GM12878 (cell line): ENCODE data around the gene GTF2B.

Source experiments
- EP300 ChIP-seq, 2 experiments: fragments of 150-350 bp in 1 of 2; IDR thresholded peaks; 2 replicates each; pipeline ENCODE4 v1.6.1; 2011 to 2012; ENCODE audit warnings: low read depth in 2 of 2, low read length in 2 of 2, borderline replicate concordance in 1 of 2, improper control_type of control experiment in 1 of 2, inconsistent platforms in 1 of 2; ENCODE audit not compliant: control insufficient read depth in 1 of 2
- EZH2 ChIP-seq: IDR thresholded peaks from 2 replicates; pipeline ENCODE4 v1.6.1; 2012; ENCODE audit warnings: low read depth, mild to moderate bottlenecking, control low read depth, inconsistent platforms, low read length, borderline replicate concordance; ENCODE audit not compliant: control insufficient read depth
- HDAC2 ChIP-seq: fragments of 200-600 bp; sonication (generic); IDR thresholded peaks from 2 replicates; pipeline ENCODE4 v1.6.1; 2017
- RAD21 ChIP-seq: IDR thresholded peaks from 2 replicates; pipeline ENCODE4 v1.6.1; 2011; ENCODE audit warnings: mild to moderate bottlenecking, low read depth, low read length, moderate library complexity; ENCODE audit not compliant: insufficient read depth
- RFX5 ChIP-seq: IDR thresholded peaks from 2 replicates; pipeline ENCODE4 v1.6.1; 2011; ENCODE audit warnings: low read depth, low read length, improper control_type of control experiment
- TAF1 ChIP-seq: IDR thresholded peaks from 2 replicates; pipeline ENCODE4 v1.6.1; 2011; ENCODE audit warnings: mild to moderate bottlenecking, low read depth, low read length, borderline replicate concordance
- WRNIP1 ChIP-seq: IDR thresholded peaks from 2 replicates; pipeline ENCODE4 v1.6.1; 2011; ENCODE audit warnings: low read depth, low read length, improper control_type of control experiment, borderline replicate concordance
- ZNF274 ChIP-seq: IDR thresholded peaks from one replicate; pipeline ENCODE4 v1.8.0; 2011; ENCODE audit not compliant: insufficient read length, insufficient read depth
- ZNF384 ChIP-seq: IDR thresholded peaks from 2 replicates; pipeline ENCODE4 v1.6.1; 2012; ENCODE audit warnings: low read depth, mild to moderate bottlenecking, low read length, improper control_type of control experiment, borderline replicate concordance
- TF ChIP-seq, protein P1 (sequence below), 3 experiments: IDR thresholded peaks in 2 of 3; conservative IDR thresholded peaks in 1 of 3; 2 replicates each; pipeline ENCODE4 v1.5.1; 2011; ENCODE audit warnings: low read depth in 3 of 3, low read length in 3 of 3, mild to moderate bottlenecking in 3 of 3, control low read depth in 2 of 3, moderate library complexity in 2 of 3, inconsistent platforms in 1 of 3, mixed read lengths in 1 of 3; ENCODE audit not compliant: control insufficient read depth in 2 of 3, insufficient read depth in 1 of 3; ENCODE audit errors: extremely low read depth in 1 of 3
- TF ChIP-seq, protein P2 (sequence below): IDR thresholded peaks from 2 replicates; pipeline ENCODE4 v1.6.1; 2011; ENCODE audit warnings: borderline replicate concordance, low read depth, mild to moderate bottlenecking, moderate library complexity, low read length; ENCODE audit not compliant: insufficient read depth, poor library complexity, severe bottlenecking
- TF ChIP-seq, protein P3 (sequence below): fragments of 150-350 bp; IDR thresholded peaks from 2 replicates; pipeline ENCODE4 v1.6.1; 2016; ENCODE audit warnings: low read depth, low read length

DNA sequence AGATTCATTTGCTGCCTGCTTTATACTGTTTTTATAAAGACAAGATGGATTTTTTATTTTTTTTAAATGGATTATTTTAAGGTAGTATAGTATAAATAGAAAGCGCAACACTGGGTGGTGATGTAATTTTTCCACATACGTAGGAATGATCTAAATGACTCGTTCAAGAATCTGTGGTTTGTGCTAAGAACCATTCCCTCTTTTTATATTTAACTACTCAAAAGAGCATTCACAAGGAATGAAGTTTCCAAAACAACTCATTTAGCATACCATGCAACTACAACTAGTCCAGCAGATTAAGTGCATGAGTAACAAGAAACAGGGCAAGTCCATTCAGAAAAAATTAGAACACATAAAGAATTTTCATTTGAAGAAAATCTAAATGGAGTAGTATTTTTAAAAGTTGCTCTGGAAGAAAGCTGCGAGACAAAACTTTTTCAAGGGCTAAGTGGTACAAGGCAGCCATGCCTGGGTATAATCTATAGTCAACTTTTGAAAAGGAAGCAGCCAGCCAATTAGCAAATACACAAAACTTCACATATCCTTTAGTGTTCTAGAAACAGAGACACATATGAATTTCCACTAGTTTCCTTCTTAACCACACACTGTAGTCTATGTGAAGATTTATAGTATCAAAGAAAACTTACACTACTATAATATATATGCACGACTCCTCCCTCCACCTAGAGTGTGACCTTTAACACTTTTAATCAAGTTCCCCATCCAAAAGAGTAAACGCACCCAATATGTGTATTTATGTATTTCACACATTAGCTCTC is 23.4 kb downstream of the GTF2B start:
- TF ChIP-seq ZNF274 (no peak), EP300 (IDR thresholded peaks at IDR 0.05; ENCODE audit: borderline replicate concordance in 1 of 2, control insufficient read depth in 1 of 2, low read depth in 2 of 2, low read length in 2 of 2) (no peak), EZH2 (no peak), HDAC2 (no peak), RFX5 (no peak), ZNF384 (no peak), WRNIP1 (no peak), TAF1 (no peak), RAD21 (no peak)
- TF ChIP-seq, protein P1, sequence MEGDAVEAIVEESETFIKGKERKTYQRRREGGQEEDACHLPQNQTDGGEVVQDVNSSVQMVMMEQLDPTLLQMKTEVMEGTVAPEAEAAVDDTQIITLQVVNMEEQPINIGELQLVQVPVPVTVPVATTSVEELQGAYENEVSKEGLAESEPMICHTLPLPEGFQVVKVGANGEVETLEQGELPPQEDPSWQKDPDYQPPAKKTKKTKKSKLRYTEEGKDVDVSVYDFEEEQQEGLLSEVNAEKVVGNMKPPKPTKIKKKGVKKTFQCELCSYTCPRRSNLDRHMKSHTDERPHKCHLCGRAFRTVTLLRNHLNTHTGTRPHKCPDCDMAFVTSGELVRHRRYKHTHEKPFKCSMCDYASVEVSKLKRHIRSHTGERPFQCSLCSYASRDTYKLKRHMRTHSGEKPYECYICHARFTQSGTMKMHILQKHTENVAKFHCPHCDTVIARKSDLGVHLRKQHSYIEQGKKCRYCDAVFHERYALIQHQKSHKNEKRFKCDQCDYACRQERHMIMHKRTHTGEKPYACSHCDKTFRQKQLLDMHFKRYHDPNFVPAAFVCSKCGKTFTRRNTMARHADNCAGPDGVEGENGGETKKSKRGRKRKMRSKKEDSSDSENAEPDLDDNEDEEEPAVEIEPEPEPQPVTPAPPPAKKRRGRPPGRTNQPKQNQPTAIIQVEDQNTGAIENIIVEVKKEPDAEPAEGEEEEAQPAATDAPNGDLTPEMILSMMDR (IDR thresholded peaks at IDR 0.05 in 2 of 3, conservative IDR thresholded peaks at IDR 0.05 in 1 of 3; ENCODE audit: control insufficient read depth in 2 of 3, extremely low read depth in 1 of 3, insufficient read depth in 1 of 3, low read depth in 3 of 3, low read length in 3 of 3), result no peak
- TF ChIP-seq, protein P2, sequence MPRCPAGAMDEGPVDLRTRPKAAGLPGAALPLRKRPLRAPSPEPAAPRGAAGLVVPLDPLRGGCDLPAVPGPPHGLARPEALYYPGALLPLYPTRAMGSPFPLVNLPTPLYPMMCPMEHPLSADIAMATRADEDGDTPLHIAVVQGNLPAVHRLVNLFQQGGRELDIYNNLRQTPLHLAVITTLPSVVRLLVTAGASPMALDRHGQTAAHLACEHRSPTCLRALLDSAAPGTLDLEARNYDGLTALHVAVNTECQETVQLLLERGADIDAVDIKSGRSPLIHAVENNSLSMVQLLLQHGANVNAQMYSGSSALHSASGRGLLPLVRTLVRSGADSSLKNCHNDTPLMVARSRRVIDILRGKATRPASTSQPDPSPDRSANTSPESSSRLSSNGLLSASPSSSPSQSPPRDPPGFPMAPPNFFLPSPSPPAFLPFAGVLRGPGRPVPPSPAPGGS, result no peak
- TF ChIP-seq, protein P3, sequence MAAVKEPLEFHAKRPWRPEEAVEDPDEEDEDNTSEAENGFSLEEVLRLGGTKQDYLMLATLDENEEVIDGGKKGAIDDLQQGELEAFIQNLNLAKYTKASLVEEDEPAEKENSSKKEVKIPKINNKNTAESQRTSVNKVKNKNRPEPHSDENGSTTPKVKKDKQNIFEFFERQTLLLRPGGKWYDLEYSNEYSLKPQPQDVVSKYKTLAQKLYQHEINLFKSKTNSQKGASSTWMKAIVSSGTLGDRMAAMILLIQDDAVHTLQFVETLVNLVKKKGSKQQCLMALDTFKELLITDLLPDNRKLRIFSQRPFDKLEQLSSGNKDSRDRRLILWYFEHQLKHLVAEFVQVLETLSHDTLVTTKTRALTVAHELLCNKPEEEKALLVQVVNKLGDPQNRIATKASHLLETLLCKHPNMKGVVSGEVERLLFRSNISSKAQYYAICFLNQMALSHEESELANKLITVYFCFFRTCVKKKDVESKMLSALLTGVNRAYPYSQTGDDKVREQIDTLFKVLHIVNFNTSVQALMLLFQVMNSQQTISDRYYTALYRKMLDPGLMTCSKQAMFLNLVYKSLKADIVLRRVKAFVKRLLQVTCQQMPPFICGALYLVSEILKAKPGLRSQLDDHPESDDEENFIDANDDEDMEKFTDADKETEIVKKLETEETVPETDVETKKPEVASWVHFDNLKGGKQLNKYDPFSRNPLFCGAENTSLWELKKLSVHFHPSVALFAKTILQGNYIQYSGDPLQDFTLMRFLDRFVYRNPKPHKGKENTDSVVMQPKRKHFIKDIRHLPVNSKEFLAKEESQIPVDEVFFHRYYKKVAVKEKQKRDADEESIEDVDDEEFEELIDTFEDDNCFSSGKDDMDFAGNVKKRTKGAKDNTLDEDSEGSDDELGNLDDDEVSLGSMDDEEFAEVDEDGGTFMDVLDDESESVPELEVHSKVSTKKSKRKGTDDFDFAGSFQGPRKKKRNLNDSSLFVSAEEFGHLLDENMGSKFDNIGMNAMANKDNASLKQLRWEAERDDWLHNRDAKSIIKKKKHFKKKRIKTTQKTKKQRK, result no peak
